HCEC 1CT (cell line): ENCODE data around the gene CRACR2A.

Experiments used
- DNase-seq: peaks from one replicate; pipeline ENCODE4 v3.0.0-alpha.2; 2017

CRACR2A gene

GRCh38 chr12:3752096-3752709, 706 bp downstream of the CRACR2A start:
- DNase-seq: peak; percentile 57

DNA sequence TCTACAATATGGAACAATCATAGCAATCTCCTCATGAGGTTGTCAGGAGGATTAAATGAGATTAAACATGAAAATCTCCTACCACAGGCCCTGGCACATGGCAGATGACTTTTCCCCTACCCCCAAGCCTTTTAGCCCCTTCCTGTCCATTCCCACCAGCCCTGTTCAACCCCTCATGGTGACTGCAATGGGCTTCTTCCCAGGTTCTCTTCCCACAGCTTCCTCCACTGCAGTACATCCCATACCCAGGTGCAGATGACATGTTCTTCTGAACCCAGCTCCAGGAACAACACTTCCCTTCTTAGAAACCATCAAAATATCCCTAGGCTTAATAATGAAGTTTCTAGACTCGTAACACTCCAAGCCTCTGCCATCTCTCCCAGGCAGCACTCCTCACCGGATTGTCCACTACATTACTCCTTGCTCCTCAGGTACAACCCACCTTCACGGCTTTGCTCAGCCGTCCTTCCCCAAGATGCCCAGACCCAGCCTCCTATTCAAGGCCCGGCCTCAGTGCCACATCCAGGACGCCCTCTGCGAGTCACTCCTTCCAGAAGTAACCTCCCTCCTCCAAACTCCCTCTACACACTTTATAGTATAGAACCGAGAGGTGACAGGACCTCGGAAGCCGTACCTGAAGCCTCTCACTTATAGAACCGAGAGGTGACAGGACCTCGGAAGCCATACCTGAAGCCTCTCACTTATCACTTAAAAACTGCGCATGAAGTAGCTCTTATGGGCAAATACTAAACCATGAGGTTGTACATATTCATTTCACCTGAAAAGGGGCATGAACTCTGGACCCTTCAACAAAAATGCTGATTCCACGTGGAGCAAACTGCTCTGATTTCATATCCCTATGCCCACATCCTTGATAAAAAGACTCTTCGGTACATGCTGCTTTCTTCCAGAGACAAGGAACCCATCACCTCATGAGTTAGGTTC, 1.5 kb downstream of the CRACR2A start:
- no peak for DNase-seq

DNA sequence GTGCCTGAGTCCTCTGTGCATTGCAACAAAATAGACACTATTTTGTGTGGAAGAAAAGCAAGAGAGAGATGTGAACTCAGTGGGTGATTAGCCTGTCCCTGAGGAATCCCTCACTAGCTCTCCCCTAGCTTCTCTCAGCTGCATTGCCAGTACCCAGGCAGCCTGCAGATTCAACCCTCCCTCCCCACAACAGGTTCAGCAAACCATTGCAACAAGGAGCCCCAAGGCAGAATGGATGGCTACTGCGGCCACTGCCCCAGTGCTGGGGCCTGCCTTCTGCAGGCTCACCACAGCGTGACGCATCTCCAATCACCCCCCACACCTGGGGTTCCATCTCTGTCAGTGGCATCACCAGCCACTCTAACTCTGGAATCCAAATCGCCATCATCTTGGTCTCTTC, 2.3 kb downstream of the CRACR2A start:
- no peak for DNase-seq

DNA sequence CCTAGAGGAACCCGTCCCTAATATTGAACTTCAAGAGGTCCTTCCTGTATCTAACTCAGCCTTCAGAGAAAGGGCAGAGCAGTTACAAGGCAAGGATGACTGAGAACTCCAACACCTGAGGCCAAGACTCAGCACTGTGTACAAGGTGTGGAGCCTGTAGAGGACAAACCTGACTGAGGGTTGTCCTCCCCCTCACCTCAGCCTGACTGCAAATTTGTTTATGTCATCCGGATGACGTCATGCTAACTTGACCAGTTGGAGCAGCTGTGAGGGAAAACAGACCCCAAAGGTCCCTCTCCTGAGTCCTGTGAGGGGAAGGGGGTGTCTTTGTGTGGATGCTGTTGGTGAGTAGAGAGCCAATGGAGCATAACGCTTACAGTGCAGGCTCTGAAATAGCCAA, 4.3 kb downstream of the CRACR2A start:
- DNase-seq: no peak

GRCh38 chr12:3747976-3748619, 4.8 kb downstream of the CRACR2A start:
- no peak for DNase-seq

DNA sequence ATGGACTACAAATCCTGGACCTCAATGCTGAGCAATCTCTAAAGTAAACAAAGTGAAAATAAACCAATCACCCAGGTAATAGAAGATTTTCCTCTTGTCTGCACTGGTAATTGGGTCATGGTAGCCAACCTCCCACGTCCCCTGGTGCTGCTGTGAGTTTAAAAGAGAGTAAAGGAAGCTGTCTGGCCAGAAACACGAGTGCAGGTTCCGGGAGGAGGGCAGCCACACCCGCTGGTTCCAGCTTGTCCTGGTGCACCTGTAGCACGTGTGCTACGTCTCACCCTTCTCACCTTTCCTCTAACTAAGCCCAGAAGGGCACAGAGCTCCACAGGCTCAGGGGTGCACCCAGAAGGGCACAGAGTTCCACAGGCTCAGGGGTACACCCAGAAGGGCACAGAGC, 5.4 kb downstream of the CRACR2A start:
- DNase-seq: no peak

DNA sequence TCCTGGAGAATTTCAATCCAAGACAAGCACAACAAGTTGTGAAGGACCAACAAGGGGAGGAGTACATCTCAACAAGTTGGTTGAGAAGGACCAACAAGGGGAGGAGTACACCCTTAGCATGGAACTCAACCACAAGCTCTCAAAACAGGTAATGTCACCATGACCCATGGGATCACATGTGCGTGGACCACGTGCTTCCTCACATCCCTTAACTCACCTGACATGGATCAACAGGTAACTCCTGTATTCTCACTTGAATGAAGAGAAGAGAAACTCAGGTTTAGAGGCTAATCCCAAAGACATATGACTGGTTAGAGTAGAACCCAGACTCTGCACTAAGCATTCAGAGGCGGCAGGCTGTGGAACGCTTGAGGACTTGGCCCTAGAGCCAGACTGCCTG, 6.2 kb downstream of the CRACR2A start:
- DNase-seq: no peak

- DNase-seq: no peak
Measured at GRCh38 chr12:3745152-3745551, 7.8 kb downstream of the CRACR2A start.

DNA sequence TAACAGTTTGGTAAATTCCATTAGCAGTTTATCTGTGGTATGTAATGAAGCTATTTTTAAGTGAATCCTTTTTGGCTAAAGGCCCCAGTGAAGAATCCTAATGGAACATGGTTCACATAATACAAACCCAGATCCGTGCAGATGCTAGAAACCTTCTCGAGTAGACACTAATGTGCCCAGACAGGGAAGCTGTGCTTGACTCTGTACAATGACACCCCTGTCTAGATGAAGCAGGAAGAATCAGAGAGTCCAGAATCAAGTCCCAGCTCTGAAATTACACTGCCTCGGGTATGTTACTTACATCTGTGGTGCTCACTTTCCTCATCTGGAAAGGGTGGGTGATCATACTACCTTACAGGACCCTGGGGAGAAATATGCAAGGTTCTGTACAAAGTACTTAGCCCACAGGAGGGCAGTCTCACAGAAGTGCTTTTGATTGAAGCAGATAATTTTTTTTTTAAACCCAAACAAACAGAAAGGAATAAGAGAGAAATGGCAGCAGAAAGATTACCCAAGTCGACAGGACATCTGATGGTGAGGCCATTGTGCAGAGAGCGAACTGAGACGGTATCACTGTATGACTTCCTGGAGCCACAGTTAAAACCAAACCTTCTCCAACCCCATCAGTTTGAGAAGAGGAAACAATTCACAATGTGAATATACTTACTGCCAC, 8.5 kb downstream of the CRACR2A start:
- DNase-seq: no peak

GRCh38 chr12:3743803-3744202, 9.1 kb downstream of the CRACR2A start:
- DNase-seq: peak; percentile 9

DNA sequence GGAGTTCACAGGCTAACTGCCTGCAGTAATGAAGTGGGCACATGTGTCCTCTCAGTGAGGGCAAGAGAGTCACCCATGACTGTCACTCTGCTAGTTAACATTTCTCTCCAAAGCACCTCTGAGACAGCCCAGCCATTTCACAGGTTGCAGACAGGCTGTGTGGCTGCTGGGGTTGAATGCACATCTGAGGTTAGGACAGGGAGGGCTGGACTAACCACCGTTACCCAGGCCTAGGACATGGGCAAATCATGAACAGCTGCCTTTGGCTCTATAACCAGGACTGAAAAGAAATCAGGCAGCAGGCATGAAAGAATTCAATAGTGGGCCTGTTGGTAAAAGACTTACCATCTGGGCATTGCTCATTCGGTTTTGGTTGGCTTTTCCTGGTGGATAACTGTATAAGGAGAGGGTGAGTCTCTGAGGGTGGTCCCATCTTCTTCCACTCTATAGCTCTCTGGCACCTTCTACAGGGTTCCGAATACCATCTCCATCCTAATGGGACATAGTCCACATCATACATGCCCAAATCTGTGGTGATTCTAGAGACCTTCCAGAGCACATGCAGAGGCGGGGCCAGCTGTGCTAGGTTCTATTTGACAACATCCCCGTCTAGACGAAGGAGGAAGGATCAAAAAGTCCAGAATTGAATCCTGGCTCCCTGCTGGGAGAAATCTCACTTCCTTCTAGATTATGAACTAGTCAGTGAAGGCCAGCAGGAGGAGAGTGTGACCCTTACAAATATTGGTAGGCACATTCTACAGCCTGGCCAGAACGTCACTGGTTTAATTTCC, 10.8 kb downstream of the CRACR2A start:
- no peak for DNase-seq

DNA sequence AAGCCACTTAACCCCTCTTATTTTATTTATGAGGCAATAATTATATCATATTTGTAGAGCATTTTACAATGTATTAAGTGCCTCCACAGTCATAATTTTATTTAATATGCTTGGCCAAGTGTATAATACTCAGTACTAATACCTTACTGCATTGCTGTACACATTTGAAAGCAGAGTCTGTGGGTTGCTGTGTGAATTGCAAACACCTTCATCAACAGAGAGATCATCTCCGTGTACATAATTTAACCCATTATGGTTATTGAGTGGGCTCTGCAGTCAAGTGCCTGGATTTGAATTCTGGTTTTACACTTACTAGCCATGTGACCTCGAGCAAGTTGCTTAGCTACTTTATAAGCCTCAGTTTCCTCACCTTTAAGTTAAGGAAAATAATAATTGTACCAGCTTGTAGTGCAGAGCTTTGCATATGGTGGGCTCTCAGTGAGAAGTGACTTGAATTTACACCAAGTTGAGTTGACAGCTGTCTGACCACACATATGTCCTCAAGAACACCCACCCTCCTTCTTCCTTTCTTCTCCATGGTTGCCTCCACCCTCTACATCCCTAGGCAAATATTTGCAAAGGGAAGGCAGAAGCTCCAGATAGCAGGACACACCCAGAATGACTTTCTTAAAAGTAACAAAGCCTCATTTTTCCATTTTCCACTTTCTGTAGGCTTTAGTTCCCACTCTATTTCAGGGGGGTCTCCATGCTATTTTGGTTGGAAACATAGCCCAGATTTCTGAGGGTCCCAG, 12.3 kb downstream of the CRACR2A start:
- no peak for DNase-seq

GRCh38 chr12:3735432-3735831, 17.5 kb downstream of the CRACR2A start:
- no peak for DNase-seq

GRCh38 chr12:3732901-3733300, 20.0 kb downstream of the CRACR2A start:
- no peak for DNase-seq

- no peak for DNase-seq
Measured at GRCh38 chr12:3730111-3730510, 22.8 kb downstream of the CRACR2A start.

DNA sequence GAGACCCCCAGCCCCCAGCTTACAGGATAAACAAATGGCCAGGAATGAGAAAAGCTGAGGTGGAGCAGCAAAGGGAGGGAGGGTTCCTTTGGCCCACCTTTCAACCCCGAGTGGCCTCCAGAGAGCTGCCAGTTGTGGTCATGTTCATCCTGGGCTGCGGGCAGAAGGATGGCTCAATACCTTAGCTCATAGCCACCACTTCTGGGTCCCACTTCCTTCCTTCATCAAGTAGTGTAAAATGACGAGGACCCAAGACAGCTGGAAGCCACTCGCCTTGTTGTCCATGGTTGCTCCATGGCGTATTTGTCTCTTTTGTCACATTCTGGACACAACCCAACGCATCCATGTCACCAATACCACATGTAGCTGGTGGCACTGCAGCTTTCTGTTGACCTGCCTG, 24.2 kb downstream of the CRACR2A start:
- DNase-seq: no peak

DNA sequence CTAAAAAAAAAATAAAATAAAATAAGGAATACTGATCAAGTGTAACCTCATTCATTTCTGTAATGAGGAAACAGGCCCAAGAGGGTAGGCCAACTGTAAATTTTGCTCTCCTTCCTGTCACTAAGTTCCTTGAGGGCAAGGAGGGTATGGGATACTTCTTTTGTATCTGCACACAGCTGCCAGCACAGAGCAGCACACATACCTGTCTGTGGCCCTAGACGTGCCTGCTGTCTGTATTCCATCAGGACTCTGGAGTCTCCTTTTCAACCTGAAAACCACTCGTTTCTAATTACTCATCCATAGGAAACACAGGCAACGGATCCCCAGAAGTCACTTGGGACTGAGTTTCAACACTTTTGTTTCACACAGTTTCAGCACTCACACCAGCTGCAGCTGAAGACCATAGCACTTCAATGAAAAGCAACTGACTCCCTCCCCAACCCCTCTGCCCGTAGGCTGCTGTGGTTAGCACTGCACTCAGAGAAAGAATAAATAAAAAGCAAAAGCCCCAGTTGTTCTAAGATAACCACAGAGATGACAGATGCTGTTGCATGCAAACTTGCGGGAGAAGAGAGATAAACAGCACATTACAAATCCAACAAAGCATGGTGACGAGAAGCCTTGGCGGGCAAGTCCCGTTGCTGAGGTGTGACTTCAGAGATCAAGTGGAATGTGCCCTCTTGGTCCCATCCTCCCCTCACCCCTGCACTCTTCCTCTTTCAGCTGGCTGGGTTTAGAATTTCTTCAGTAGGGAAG, 24.9 kb downstream of the CRACR2A start:
- DNase-seq: no peak

GRCh38 chr12:3727354-3727753, 25.6 kb downstream of the CRACR2A start:
- DNase-seq: no peak

DNA sequence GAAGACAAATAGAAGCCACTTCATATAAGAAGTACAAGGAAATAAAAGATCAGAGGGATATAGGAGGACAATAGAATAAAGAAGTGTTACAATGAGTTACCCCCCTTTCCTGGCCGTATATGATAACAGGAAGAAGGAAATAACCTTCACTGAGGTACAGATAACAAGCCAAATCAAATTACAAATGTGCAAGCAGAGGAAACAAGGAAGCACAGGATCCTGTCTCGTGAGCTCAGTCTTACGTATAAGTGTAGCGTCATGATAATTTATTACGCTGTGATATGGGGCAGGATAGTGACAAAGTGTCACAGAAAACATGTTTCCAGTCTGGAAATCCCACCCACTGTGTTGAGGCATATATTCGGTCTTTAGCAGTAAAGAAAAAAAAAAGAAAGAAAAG, 26.5 kb downstream of the CRACR2A start:
- DNase-seq: no peak

GRCh38 chr12:3725388-3726115, 27.4 kb downstream of the CRACR2A start:
- peak; percentile 3 for DNase-seq
